K562 (cell line): Measurements from ENCODE around the gene PFDN4. TPM values are rescaled to one million over a fixed set of nuclear protein-coding genes. Genes with fewer than 3 reads are reported as not detected.

Experiments used
- ATAC-seq: fragments of 200-7000 bp; cut with Tn5 transposase; 3 replicates; pipeline ENCODE4 v1.9.1; 2020; ENCODE audit warnings: moderate library complexity
- BruUV-seq: library from RNA; stranded (reverse); fragments of 400-500 nt; replicated peaks from 2 replicates; lab custom pipeline; 2021; lab: Mats Ljungman, UMichigan
- CTCF ChIA-PET: fragments of 300-600 bp; formaldehyde crosslinking; extraction: SDS; loops from one replicate; lab custom pipeline; 2021; ENCODE audit warnings: low intra/inter-chr PET ratio; lab: Yijun Ruan, JAX
- POLR2A ChIA-PET: fragments of 300-600, 350-650 bp; sonication (Branson Sonifier 250); formaldehyde crosslinking; extraction: SDS; loops from one replicate; lab custom pipeline; 2021; ENCODE audit warnings: antibody characterized with exemption, inconsistent platforms; lab: Yijun Ruan, JAX
- DNase-seq, 4 experiments: peaks; one replicate each; pipeline versions ENCODE4 v3.0.0 to v3.0.0-alpha.2; 2011 to 2018; ENCODE audit warnings: low spot score in 3 of 4, mixed read lengths in 3 of 4; ENCODE audit errors: extremely low read depth in 1 of 4
- FAIRE-seq: peaks from 2 replicates; lab custom pipeline; 2011; peaks lifted over from hg19 to GRCh38; lab: Jason Lieb, UNC
- H2AFZ ChIP-seq: 2 replicates; pipeline ENCODE4 v1.6.0; 2011; ENCODE audit warnings: low read depth, low read length, control low read depth, inconsistent platforms
- H3K27ac ChIP-seq: fragments of 200-600 bp; 3 replicates; pipeline ENCODE4 v1.8.0; 2011; ENCODE audit warnings: low read depth, mild to moderate bottlenecking, control low read depth, inconsistent platforms, low read length, moderate library complexity, mixed read lengths; ENCODE audit errors: extremely low read depth
- H3K27me3 ChIP-seq, 2 experiments: fragments of 300-600 bp in 1 of 2; 2 replicates in 1 of 2; 3 replicates in 1 of 2; pipeline versions ENCODE4 v1.6.0 to v1.8.0; 2011; ENCODE audit warnings: inconsistent platforms in 2 of 2, low read length in 2 of 2, mild to moderate bottlenecking in 1 of 2, mixed read lengths in 1 of 2, moderate library complexity in 1 of 2; ENCODE audit not compliant: control insufficient read depth in 2 of 2, insufficient read depth in 2 of 2
- H3K36me3 ChIP-seq: fragments of 300-600 bp; 3 replicates; pipeline ENCODE4 v1.8.0; 2011; ENCODE audit warnings: mild to moderate bottlenecking, low read length, inconsistent platforms; ENCODE audit not compliant: control insufficient read depth, insufficient read depth
- H3K4me1 ChIP-seq, 2 experiments: fragments of 200-600 bp in 1 of 2; replicated peaks in 1 of 2; 2 replicates in 1 of 2; 3 replicates in 1 of 2; pipeline versions ENCODE4 v1.5.1 to v1.8.0; 2011; ENCODE audit warnings: inconsistent platforms in 2 of 2, low read length in 2 of 2, mild to moderate bottlenecking in 1 of 2, mixed read lengths in 1 of 2, moderate library complexity in 1 of 2; ENCODE audit not compliant: control insufficient read depth in 2 of 2, insufficient read depth in 2 of 2
- H3K4me2 ChIP-seq: 2 replicates; pipeline ENCODE4 v1.6.1; 2011; ENCODE audit warnings: low read length, control low read depth, inconsistent platforms, mixed read lengths; ENCODE audit not compliant: insufficient read depth
- H3K4me3 ChIP-seq: fragments of 200-600 bp; sonication (generic), shearing (Covaris generic); 2 replicates; pipeline ENCODE4 v1.5.1; 2016; ENCODE audit warnings: control low read depth, inconsistent platforms
- H3K79me2 ChIP-seq: fragments of 200-600 bp; 3 replicates; pipeline ENCODE4 v1.8.0; 2011; ENCODE audit warnings: low read length, inconsistent platforms; ENCODE audit not compliant: control insufficient read depth, insufficient read depth
- H3K9ac ChIP-seq, 2 experiments: 2 replicates each; pipeline versions ENCODE4 v1.6.0 to v1.6.1; 2011; ENCODE audit warnings: low read depth in 2 of 2, low read length in 2 of 2, control low read depth in 1 of 2, inconsistent platforms in 1 of 2, mild to moderate bottlenecking in 1 of 2, mixed read lengths in 1 of 2; ENCODE audit not compliant: insufficient read depth in 1 of 2
- H3K9me1 ChIP-seq: one replicate; pipeline ENCODE4 v1.6.0; 2011; ENCODE audit warnings: inconsistent platforms, mild to moderate bottlenecking, low read length, moderate library complexity; ENCODE audit not compliant: control insufficient read depth, insufficient read depth
- H3K9me3 ChIP-seq: replicated peaks from 2 replicates; pipeline ENCODE4 v1.5.1; 2011; ENCODE audit warnings: low read depth, low read length, inconsistent platforms; ENCODE audit not compliant: control insufficient read depth, insufficient read depth
- H4K20me1 ChIP-seq: replicated peaks from 2 replicates; pipeline ENCODE4 v1.6.1; 2011; ENCODE audit warnings: low read length, inconsistent platforms, mixed read lengths; ENCODE audit not compliant: control insufficient read depth, insufficient read depth
- ATF7 ChIP-seq: fragments of 450-650 bp; IDR thresholded peaks from 2 replicates; pipeline ENCODE4 v1.7.1; 2014; ENCODE audit warnings: mild to moderate bottlenecking, moderate library complexity
- BRD4 ChIP-seq: fragments of 200-600 bp; sonication (generic); IDR thresholded peaks from 2 replicates; pipeline ENCODE4 v1.6.1; 2017; ENCODE audit warnings: inconsistent platforms
- MCM5 ChIP-seq: fragments of 450-650 bp; IDR thresholded peaks from 2 replicates; pipeline ENCODE4 v1.6.1; 2016; ENCODE audit warnings: low read depth
- WGBS: fragments of 100-300 bp; shearing (Covaris generic); methylation state at CpG from one replicate; pipeline ENCODE4 v1.1.6; 2016; ENCODE audit warnings: low coverage, mixed read lengths; ENCODE audit not compliant: insufficient coverage; ENCODE audit errors: missing lambda C conversion rate; 5-methylcytosine and 5-hydroxymethylcytosine counted together
- in situ Hi-C: fragments of 300-500 bp; cut with MboI; formaldehyde crosslinking; loops from 4 replicates; pipeline ENCODE4 v1.15.0; 2018; ENCODE audit warnings: inconsistent platforms, mixed read lengths
- intact Hi-C: fragments of 100-400 bp; cut with micrococcal nuclease; formaldehyde crosslinking; loops from 2 replicates; pipeline ENCODE4 v1.14.2; 2022
- polyA plus RNA-seq, 8 experiments: library from polyadenylated mRNA; depleted of rRNA in 4 of 8; stranded (reverse) in 5 of 8; unstranded in 3 of 8; fragments of >200 nt; fragmentation: Nextera tagmentation in 2 of 8; fragmentation: Illumina TruSeq in 1 of 8; extraction: Ambion mirVana in 2 of 8; extraction: Trizol in 1 of 8; gene quantifications; 2 replicates each; pipeline versions ENCODE4 v1.2.1 to v1.2.3, GENCODE V29; 2011 to 2014; ENCODE audit warnings: inconsistent platforms in 1 of 8, missing spikeins in 1 of 8
- total RNA-seq, 7 experiments: library from RNA; depleted of rRNA in 6 of 7; stranded (reverse); fragments of >200 nt in 6 of 7; fragmentation: Illumina TruSeq in 2 of 7; extraction: Trizol in 2 of 7; gene quantifications; 2 replicates each; pipeline versions ENCODE4 v1.2.1 to v1.2.3, GENCODE V29; 2011 to 2021; ENCODE audit warnings: low replicate concordance in 1 of 7
- TF ChIP-seq, protein P1 (sequence below): fragments of 450-650 bp; IDR thresholded peaks from 2 replicates; pipeline ENCODE4 v1.6.1; 2018; ENCODE audit not compliant: partially characterized antibody

PFDN4 gene
- total and polyA plus RNA-seq, 9 of the 15 experiments (the other 6 are each of a cell fraction or from before 2014, with no cell fraction given): 60.1 to 214 (median 122) TPM

GRCh38 chr20:54205450-54205849, 2.4 kb upstream of the PFDN4 start:
- Histone ChIP-seq H3K79me2 (peaks cover 27% of the 10 kb centered on the region), H2AFZ (peak overlapping the region; percentile 71), H3K36me3 (no peaks in the 10 kb centered on the region), H3K4me3 (no peak overlapping the region), H3K27ac (no peak overlapping the region), H3K4me2 (no peak overlapping the region), H3K9ac (no peak overlapping the region), H3K9me1 (no peaks in the 10 kb centered on the region), H3K27me3 (peaks cover 3 to 11% of the 10 kb centered on the region in 2 experiments; a peak in 3 of 5 replicates), H4K20me1 (no peaks in the 10 kb centered on the region), H3K9me3 (no peaks in the 10 kb centered on the region), H3K4me1 (peaks cover 6 to 11% of the 10 kb centered on the region in 2 experiments; a peak in 3 of 5 replicates)
- no peak for ATAC-seq
- DNase-seq: no peak
- TF ChIP-seq ATF7 (0 out of 2 replicates have a peak, but pooled peaks have one; percentile 60), BRD4 (no peak), MCM5 (no peak)
- TF ChIP-seq, protein P1, sequence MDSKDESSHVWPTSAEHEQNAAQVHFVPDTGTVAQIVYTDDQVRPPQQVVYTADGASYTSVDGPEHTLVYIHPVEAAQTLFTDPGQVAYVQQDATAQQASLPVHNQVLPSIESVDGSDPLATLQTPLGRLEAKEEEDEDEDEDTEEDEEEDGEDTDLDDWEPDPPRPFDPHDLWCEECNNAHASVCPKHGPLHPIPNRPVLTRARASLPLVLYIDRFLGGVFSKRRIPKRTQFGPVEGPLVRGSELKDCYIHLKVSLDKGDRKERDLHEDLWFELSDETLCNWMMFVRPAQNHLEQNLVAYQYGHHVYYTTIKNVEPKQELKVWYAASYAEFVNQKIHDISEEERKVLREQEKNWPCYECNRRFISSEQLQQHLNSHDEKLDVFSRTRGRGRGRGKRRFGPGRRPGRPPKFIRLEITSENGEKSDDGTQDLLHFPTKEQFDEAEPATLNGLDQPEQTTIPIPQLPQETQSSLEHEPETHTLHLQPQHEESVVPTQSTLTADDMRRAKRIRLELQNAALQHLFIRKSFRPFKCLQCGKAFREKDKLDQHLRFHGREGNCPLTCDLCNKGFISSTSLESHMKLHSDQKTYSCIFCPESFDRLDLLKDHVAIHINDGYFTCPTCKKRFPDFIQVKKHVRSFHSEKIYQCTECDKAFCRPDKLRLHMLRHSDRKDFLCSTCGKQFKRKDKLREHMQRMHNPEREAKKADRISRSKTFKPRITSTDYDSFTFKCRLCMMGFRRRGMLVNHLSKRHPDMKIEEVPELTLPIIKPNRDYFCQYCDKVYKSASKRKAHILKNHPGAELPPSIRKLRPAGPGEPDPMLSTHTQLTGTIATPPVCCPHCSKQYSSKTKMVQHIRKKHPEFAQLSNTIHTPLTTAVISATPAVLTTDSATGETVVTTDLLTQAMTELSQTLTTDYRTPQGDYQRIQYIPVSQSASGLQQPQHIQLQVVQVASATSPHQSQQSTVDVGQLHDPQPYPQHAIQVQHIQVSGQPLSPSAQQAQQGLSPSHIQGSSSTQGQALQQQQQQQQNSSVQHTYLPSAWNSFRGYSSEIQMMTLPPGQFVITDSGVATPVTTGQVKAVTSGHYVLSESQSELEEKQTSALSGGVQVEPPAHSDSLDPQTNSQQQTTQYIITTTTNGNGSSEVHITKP: peak; percentile 98
- 52% methylated on average over 8 of the region's 8 CpGs for WGBS
- ChIA-PET POLR2A (interaction anchor here (0.5 kb wide), 1 partner anchor 548 kb away, joined by 3 read pairs; no protein-coding TSS in a partner anchor), CTCF (no interaction called here)
- intact Hi-C loops: no loop called here
- in situ Hi-C loops: loop anchor here (25.0 kb wide), 1 partner anchor 643 kb away; no protein-coding TSS in a partner anchor
- BruUV-seq: no TSS peak
- FAIRE-seq: no peak
